Neural cell (in vitro differentiated cells): Measurements from ENCODE around the gene GDAP2.

Source experiments
- CTCF ChIP-seq: fragments of 450-650 bp; IDR thresholded peaks from 2 replicates; pipeline ENCODE4 v1.5.1; 2014; ENCODE audit warnings: antibody characterized with exemption, mild to moderate bottlenecking, moderate library complexity; ENCODE audit not compliant: poor library complexity, severe bottlenecking
- EP300 ChIP-seq: fragments of 450-650 bp; conservative IDR thresholded peaks from 2 replicates; pipeline ENCODE4 v1.6.1; 2014; ENCODE audit warnings: antibody characterized with exemption, mild to moderate bottlenecking, moderate library complexity; ENCODE audit not compliant: poor library complexity, severe bottlenecking
- EZH2 ChIP-seq: fragments of 200-600, 300-800 bp; shearing (Covaris generic), sonication (generic); IDR thresholded peaks from 2 replicates; pipeline ENCODE4 v1.6.1; 2014; ENCODE audit warnings: antibody characterized with exemption, low read length, borderline replicate concordance, mild to moderate bottlenecking; ENCODE audit not compliant: insufficient read depth, poor library complexity, severe bottlenecking
- MXI1 ChIP-seq: fragments of 450-650 bp; conservative IDR thresholded peaks from 2 replicates; pipeline ENCODE4 v1.6.1; 2014; ENCODE audit warnings: antibody characterized with exemption, mild to moderate bottlenecking; ENCODE audit not compliant: poor library complexity, severe bottlenecking
- TAF1 ChIP-seq: IDR thresholded peaks from 2 replicates; pipeline ENCODE4 v1.6.1; 2012; ENCODE audit warnings: low read depth

- TF ChIP-seq TAF1: no peak
- TF ChIP-seq EZH2: no peak
- no peak for TF ChIP-seq MXI1
- TF ChIP-seq CTCF: no peak
- TF ChIP-seq EP300: no peak
These were observed 111.8 kb downstream of the GDAP2 start for GRCh38 chr1:117817629-117818028.
